Measurements from ENCODE around the gene ADPRS. TPM values are rescaled to one million over a fixed set of nuclear protein-coding genes. Genes with fewer than 3 reads are reported as not detected.

ADPRS gene
- total and polyA plus RNA-seq, 7 donors = 20.5 to 56.4 (median 40.2) TPM

GRCh38 chr1:36132029-36132428, 43.3 kb downstream of the ADPRS start:
- no peak for ATAC-seq
- H3K4me3 ChIP-seq = no peak overlapping the region
- H3K27ac ChIP-seq = no peak overlapping the region
- TF ChIP-seq CTCF (IDR thresholded peaks at IDR 0.05) = no peak
- H3K27me3 ChIP-seq (ENCODE audit: insufficient read depth in 3 of 3, low read length in 2 of 3) = no peaks in the 10 kb centered on the region
- peaks cover 19% of the 10 kb centered on the region for H3K4me1 ChIP-seq
- WGBS, 3 donors = 53 to 71% (median 65%) methylated on average over 3 of the region's 3 CpGs
- H3K36me3 ChIP-seq (ENCODE audit: insufficient read depth in 1 of 2, low read depth in 1 of 2) = peaks cover 0 to 9% of the 10 kb centered on the region in 2 donors
- intact Hi-C loops (cut with DNase I) = no loop called here
- no peaks in the 10 kb centered on the region for H3K9me3 ChIP-seq
- no peak for DNase-seq

GRCh38 chr1:36133484-36133883, 44.8 kb downstream of the ADPRS start:
- H3K4me1 ChIP-seq = peaks cover 23% of the 10 kb centered on the region

GRCh38 chr1:36134031-36134430, 45.3 kb downstream of the ADPRS start:
- H3K9me3 ChIP-seq = no peaks in the 10 kb centered on the region
- 61 to 64% (median 63%) methylated on average over 6 of the region's 6 CpGs for WGBS, 3 donors
- H3K36me3 ChIP-seq (ENCODE audit: insufficient read depth in 1 of 2, low read depth in 1 of 2) = peaks cover 2 to 29% of the 10 kb centered on the region in 2 donors
- ATAC-seq (no peak), DNase-seq (no peak)
- H3K4me3 ChIP-seq = no peak overlapping the region
- H3K27ac ChIP-seq = no peak overlapping the region
- intact Hi-C loops (cut with DNase I) = loop anchor here in 1 of 2 donors (2.0 kb wide), 1 partner anchor 35 kb away; no protein-coding TSS in a partner anchor
- H3K4me1 ChIP-seq = peaks cover 23% of the 10 kb centered on the region
- TF ChIP-seq CTCF (IDR thresholded peaks at IDR 0.05) = no peak
- H3K27me3 ChIP-seq (ENCODE audit: insufficient read depth in 3 of 3, low read length in 2 of 3) = no peaks in the 10 kb centered on the region

More at GRCh38 chr1:36133484-36133883, 44.8 kb downstream of the ADPRS start:
- no peak for TF ChIP-seq CTCF (IDR thresholded peaks at IDR 0.05)
- no peak overlapping the region for H3K4me3 ChIP-seq
- peaks cover 2 to 23% of the 10 kb centered on the region in 2 donors for H3K36me3 ChIP-seq (ENCODE audit: insufficient read depth in 1 of 2, low read depth in 1 of 2)
- intact Hi-C loops (cut with DNase I) = no loop called here
- H3K27me3 ChIP-seq (ENCODE audit: insufficient read depth in 3 of 3, low read length in 2 of 3) = no peaks in the 10 kb centered on the region
- H3K27ac ChIP-seq = no peak overlapping the region
- WGBS, 3 donors = 83 to 91% (median 84%) methylated on average over 3 of the region's 3 CpGs
- DNase-seq (peak in 1 of 2 donors; percentile 61), ATAC-seq (no peak)
- H3K9me3 ChIP-seq = no peaks in the 10 kb centered on the region

GRCh38 chr1:36134505-36135329, 46.0 kb downstream of the ADPRS start:
- TF ChIP-seq CTCF (IDR thresholded peaks at IDR 0.05) = peak; percentile 68
- Histone ChIP-seq H3K27ac (peak overlapping the region; percentile 82), H3K4me1 (peaks cover 28% of the 10 kb centered on the region), H3K36me3 (ENCODE audit: insufficient read depth in 1 of 2, low read depth in 1 of 2) (peaks cover 2 to 36% of the 10 kb centered on the region in 2 donors), H3K27me3 (ENCODE audit: insufficient read depth in 3 of 3, low read length in 2 of 3) (no peaks in the 10 kb centered on the region), H3K9me3 (no peaks in the 10 kb centered on the region), H3K4me3 (no peak overlapping the region)
- ATAC-seq (peak; percentile 59 to 70 (median 66)), DNase-seq (peak in 1 of 2 donors; percentile 58)
- WGBS, 3 donors = 54 to 63% (median 58%) methylated on average over 7 of the region's 7 CpGs
- intact Hi-C loops (cut with DNase I) = loop anchor here (2.0 to 5.0 kb wide), 2 partner anchors 36 to 37 kb away; no protein-coding TSS in a partner anchor
